ENCODE measurements around the gene HGFAC. TPM values are rescaled to one million over a fixed set of nuclear protein-coding genes. Genes with fewer than 3 reads are reported as not detected.

Gene HGFAC
- total and polyA plus RNA-seq, 2 of the 13 experiments (the other 11 are each of a cell fraction or from before 2014, with no cell fraction given): 8.5 to 63.6 TPM

GRCh38 chr4:3491681-3492405 lies 50.1 kb downstream of the HGFAC start:
- ChIA-PET POLR2A (no interaction called here), CTCF (ENCODE audit: low intra/inter-chr PET ratio, low total read pairs) (no interaction called here)
- 31% methylated on average over 9 of the region's 17 CpGs for WGBS (ENCODE audit: low lambda C conversion rate)
- DNase-seq (ENCODE audit: low spot score) (no peak), FAIRE-seq (no peak), ATAC-seq (no peak)
- Histone ChIP-seq H3K9me3 (ENCODE audit: low read length) (no peaks in the 10 kb centered on the region), H4K20me1 (ENCODE audit: insufficient read depth, low read length) (no peaks in the 10 kb centered on the region), H3K4me3 (replicated peaks in 1 of 3; ENCODE audit: insufficient read depth in 1 of 3, low read depth in 2 of 3, low read length in 3 of 3) (no peak overlapping the region), H3K27ac (ENCODE audit: extremely low read length, insufficient read depth, low read length) (no peak overlapping the region), H3K79me2 (ENCODE audit: insufficient read depth, low read length) (no peaks in the 10 kb centered on the region), H3K27me3 (ENCODE audit: control insufficient read depth in 1 of 2, insufficient read depth in 2 of 2, low read length in 2 of 2) (peaks cover 22 to 86% of the 10 kb centered on the region in 2 experiments), H3K36me3 (replicated peaks in 1 of 2; ENCODE audit: control insufficient read depth in 1 of 2, insufficient read depth in 2 of 2, low read length in 2 of 2) (no peaks in the 10 kb centered on the region), H3K9ac (ENCODE audit: insufficient read depth, low read depth, low read length) (no peak overlapping the region), H2AFZ (ENCODE audit: low read length) (no peak overlapping the region), H3K4me1 (ENCODE audit: insufficient read depth, low read length) (peaks cover 28% of the 10 kb centered on the region), H3K4me2 (ENCODE audit: low read depth, low read length) (no peak overlapping the region)
- intact Hi-C loops (cut with micrococcal nuclease; ENCODE audit: unreplicated experiment) (no loop called here), in situ Hi-C loops (cut with HindIII; ENCODE audit: extremely low pct_ligation_motif_present, low pct_unique_long_range_greater_than_20kb) (no loop called here)
- TF ChIP-seq GMEB2 (CRISPR knock-in tag; IDR thresholded peaks at IDR 0.05; ENCODE audit: low read depth): no peak
- no peak for TF ChIP-seq ZNF550 (CRISPR knock-in tag; IDR thresholded peaks at IDR 0.05; ENCODE audit: borderline replicate concordance)
- TF ChIP-seq MED13 (CRISPR knock-in tag; IDR thresholded peaks at IDR 0.05): no peak
- no peak for TF ChIP-seq STAT5B (CRISPR knock-in tag; IDR thresholded peaks at IDR 0.05)
- TF ChIP-seq THYN1 (CRISPR knock-in tag; IDR thresholded peaks at IDR 0.05; ENCODE audit: borderline replicate concordance, low read depth): no peak
- TF ChIP-seq ZNF704 (CRISPR knock-in tag; IDR thresholded peaks at IDR 0.05; ENCODE audit: borderline replicate concordance): no peak
- TF ChIP-seq ZNF232 (CRISPR knock-in tag; IDR thresholded peaks at IDR 0.05; ENCODE audit: borderline replicate concordance): no peak
- TF ChIP-seq CHD2 (IDR thresholded peaks at IDR 0.05; ENCODE audit: low read depth, low read length): no peak
- TF ChIP-seq RFX3 (CRISPR knock-in tag; IDR thresholded peaks at IDR 0.05): no peak
- no peak for TF ChIP-seq KMT2B (CRISPR knock-in tag; IDR thresholded peaks at IDR 0.05)
- TF ChIP-seq HNRNPL (IDR thresholded peaks at IDR 0.05; ENCODE audit: low read depth, low read length): no peak
- no peak for TF ChIP-seq ZNF672 (CRISPR knock-in tag; IDR thresholded peaks at IDR 0.05)
- no peak for TF ChIP-seq ARNTL (CRISPR knock-in tag; IDR thresholded peaks at IDR 0.05)
- no peak for TF ChIP-seq ARID5B (CRISPR knock-in tag; IDR thresholded peaks at IDR 0.05)
- TF ChIP-seq ZNF790 (CRISPR knock-in tag; IDR thresholded peaks at IDR 0.05; ENCODE audit: borderline replicate concordance): no peak
- TF ChIP-seq ZNF619 (CRISPR knock-in tag; IDR thresholded peaks at IDR 0.05): no peak
- no peak for TF ChIP-seq ZNF747 (CRISPR knock-in tag; IDR thresholded peaks at IDR 0.05; ENCODE audit: borderline replicate concordance)
- no TSS peak for BruUV-seq (replicated peaks)

Data from HepG2 (cell line).